Measurements from ENCODE around the gene HDAC1.
"Not testable (repeated sequence)": the region's sequence is repeated elsewhere in the genome, so short reads cannot be mapped to it uniquely, and the experiment has no call there.

Gene HDAC1

GRCh38 chr1:32274646-32275340 is 17.1 kb upstream of the HDAC1 start:
- DNase-seq, result no peak

DNA sequence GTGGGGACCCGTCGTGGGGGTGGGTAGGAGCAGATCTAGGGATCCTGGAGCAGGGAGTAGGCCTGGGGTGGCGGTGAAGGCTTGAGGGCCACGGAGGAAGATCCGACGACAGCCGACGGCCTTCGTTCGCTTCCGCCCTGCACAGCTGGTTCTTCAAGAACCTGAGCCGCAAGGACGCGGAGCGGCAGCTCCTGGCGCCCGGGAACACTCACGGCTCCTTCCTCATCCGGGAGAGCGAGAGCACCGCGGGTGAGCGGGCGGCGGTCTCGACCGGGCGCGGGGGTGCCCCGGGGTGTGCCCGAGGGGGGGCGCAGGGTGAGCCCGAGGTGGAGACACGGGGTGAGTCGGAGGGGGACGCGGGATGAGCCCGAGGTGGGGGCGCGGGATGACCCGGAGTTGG is 16.5 kb upstream of the HDAC1 start:
- DNase-seq, result peak; percentile 8

- DNase-seq, result no peak
Observed at GRCh38 chr1:32276032-32276782, 15.7 kb upstream of the HDAC1 start.

DNA sequence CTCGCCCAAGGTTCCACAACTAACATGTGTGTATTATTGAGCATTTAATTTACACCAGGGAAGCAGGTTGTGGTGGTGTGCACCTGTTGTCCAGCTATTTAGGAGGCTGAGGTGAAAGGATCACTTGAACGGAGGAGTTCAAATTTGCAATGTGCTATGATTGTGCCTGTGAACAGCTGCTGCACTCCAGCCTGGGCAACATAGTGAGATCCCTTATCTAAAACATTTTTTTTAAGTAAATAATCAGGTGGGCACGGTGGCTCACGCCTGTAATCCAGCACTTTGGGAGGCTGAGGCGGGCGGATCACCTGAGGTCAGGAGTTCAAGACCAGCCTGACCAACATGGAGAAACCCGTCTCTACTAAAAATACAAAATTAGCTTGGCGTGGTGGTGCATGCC is 7.1 kb upstream of the HDAC1 start:
- not testable (repeated sequence) for DNase-seq

- DNase-seq, result no peak
Observed at GRCh38 chr1:32285658-32286057, 6.2 kb upstream of the HDAC1 start.

- no peak for DNase-seq
Observed at GRCh38 chr1:32286763-32287162, 5.1 kb upstream of the HDAC1 start.

GRCh38 chr1:32289256-32289655 is 2.6 kb upstream of the HDAC1 start:
- DNase-seq, result no peak

DNA sequence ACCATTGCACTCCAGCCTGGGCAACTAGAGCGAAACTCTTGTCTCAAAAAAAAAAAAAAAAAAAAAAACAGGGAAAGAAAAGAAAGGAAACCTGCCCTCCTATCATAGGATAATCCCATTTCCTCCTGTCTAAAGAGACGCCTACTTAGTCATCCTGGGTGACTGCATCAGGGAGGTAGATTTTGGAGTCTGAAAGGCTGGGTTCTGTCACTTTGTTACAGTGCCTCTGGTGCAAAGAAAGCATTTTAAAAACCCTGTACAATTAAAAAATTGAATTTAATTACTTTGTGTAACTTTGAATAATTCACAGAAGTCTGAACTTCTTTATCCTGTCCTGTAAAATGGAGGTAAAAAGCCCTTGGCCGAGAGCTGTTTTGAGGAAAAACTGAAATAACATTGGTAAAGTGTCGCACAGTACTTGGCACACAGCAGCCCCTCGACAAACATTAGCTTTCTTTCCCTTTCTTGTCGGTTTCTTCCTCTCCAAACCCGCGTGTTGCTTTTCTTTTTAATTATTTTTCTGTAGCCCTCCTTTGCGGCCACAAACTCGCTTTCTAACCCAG is 657 bp upstream of the HDAC1 start:
- peak; percentile 74 for DNase-seq

- DNase-seq, result not testable (repeated sequence)
Observed at GRCh38 chr1:32298211-32298610, 6.3 kb downstream of the HDAC1 start.

DNA sequence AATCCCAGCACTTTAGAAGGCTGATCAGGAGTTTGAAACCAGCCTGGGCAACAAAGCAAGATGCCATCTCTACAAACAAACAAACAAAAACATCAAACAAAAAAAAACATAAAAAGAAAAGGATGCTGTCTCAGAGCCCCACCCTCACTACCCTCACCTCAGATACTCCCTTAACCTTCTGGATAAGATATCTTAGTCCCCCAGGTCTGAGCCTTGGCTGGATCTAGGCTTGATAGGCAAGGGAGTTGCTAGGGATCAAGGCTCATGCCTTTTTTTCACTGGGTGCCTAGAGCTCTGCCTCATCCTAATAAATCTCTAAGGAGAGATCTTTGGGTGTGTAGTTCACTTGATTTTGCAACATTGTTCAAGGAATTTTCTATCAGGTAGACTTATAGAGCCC is 7.4 kb downstream of the HDAC1 start:
- DNase-seq, result no peak

GRCh38 chr1:32303358-32303757 is 11.5 kb downstream of the HDAC1 start:
- DNase-seq, result no peak

DNA sequence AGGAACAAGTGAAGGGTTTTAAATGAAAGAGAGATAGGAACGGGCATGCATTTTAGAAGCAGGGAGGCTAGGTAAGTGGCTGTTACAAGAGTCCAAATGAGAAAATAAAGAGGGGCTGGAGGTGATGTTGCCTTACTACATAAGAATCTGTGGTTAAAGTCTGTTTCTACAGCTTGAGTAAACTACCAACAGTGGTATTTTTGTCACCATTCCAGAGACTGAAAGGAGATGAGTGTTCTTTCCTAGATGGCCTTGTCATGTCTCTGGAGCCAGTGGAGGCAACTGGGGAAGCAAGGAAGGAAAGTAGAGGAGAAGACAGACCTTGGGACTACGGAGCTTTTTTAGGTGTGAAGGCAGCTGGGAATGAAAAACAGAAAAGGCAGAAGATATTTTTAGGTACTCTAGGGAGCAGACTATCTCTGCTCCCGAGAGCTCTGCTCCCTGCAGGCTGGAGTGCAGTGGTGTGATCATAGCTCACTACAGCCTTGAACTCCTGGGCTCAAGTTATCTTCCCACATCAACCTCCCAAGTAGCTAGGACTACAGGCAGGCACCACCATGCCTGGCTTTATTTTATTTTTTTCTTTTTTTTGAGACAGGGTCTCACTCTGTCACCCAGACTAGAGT is 12.2 kb downstream of the HDAC1 start:
- peak; percentile 37 for DNase-seq

DNA sequence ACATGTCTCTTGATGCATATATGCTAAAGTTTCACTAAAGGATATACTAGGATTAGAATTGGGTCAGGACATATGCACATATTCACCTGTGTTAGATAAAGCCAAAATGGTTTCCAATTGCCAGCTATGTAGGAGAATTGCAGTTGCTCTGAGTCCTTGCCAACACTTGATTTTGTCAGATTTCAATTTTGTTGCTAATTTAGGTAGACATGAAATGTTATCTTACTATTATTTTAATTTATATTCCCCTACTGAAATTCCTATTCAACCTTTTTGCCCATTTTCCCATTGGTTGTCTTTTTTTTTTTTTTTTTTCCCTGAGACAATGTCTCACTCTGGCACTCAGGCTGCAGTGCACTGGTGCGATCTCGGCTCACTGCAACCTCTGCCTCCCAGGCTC is 13.4 kb downstream of the HDAC1 start:
- DNase-seq, result no peak

DNA sequence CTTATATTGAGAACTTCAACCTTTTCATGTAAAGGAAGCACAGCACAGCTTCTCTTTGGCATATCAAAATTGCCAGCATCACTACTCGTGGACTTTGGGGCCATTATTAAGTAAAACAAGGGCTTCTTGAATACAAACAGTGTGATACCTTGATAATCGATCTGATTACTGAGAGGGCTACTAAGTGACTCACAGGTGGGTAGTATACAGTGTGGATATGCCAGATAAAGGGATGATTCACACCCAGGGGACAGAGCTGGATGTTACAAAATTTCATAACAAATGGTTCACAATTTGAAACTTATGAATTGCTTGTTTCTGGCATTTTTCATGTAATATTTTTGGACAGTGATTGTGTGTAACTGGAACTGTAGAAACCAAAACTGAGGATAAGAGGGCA is 15.4 kb downstream of the HDAC1 start:
- peak; percentile 18 for DNase-seq

- no peak for DNase-seq
Observed at GRCh38 chr1:32309960-32310359, 18.1 kb downstream of the HDAC1 start.

DNA sequence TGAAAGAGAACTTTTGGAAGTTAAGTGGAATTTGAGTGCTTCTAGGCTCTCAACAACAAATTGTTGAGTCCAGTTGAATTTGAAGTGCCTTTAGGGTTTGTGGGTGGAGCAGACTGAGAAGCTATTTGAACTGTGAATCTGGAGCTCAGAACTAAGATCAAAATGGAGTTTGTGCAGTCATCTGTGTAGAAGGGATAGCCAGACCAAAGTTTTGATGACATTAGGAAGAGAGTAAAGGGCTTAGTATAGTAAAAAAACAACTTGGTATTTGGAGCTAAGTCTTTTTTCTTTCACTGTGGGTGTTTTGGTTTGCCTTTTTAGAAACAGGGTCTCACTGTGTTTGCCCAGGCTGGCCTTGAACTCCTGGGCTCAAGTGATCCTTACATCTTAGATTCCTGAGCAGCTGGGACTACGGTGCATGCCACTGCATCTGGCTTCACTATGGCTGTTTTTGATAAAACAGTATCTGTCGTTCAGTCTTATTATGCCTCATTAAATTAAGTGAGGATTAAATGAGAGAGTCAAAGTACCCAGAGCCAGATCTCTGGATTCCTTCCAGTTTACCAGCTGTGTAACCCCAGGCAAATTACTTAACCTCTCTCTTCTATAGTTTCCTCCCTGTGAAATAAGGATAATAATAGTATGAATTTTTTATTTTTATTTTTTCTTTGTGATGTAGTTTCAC is 20.0 kb downstream of the HDAC1 start:
- DNase-seq, result no peak

- DNase-seq, result no peak
Observed at GRCh38 chr1:32316903-32317277, 25.0 kb downstream of the HDAC1 start.

GRCh38 chr1:32318127-32318869 is 26.4 kb downstream of the HDAC1 start:
- DNase-seq, result no peak

- DNase-seq, result peak; percentile 22
Observed at GRCh38 chr1:32321712-32322291, 29.9 kb downstream of the HDAC1 start.

DNA sequence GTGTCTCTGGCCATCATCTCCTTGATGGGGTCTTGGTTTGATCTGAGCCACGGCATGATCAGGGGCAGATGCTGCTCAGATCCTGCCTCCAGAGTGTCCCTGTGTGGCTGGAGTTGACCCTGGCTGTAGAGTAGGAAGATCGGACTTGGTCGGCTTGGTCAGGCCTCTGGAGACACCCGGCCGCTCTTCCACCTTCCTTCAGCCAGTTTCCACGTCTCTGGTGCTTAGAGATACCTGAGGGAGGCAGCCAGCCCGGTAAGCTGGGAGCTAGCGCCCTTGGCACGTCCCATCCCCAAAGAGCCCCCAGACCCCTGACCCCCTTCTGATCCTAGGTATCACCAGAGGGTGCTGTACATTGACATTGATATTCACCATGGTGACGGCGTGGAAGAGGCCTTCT is 35.3 kb downstream of the HDAC1 start:
- DNase-seq, result no peak

GRCh38 chr1:32329931-32330466 is 38.1 kb downstream of the HDAC1 start:
- no peak for DNase-seq
